Ovary (tissue), 3 donors: Measurements from ENCODE around the gene UAP1L1.

ENCODE experiments used
- EP300 ChIP-seq: sonication (generic); formaldehyde crosslinking; IDR thresholded peaks from one replicate; pipeline ENCODE4 v1.6.1; 2017; ENCODE audit warnings: antibody characterized with exemption
- POLR2A ChIP-seq: fragments of 450-650 bp; IDR thresholded peaks from one replicate; pipeline ENCODE4 v1.6.1; 2017; ENCODE audit warnings: antibody characterized with exemption, mild to moderate bottlenecking, moderate library complexity
- TF ChIP-seq, protein P1 (sequence below), 3 donors: fragments of 450-650 bp in 2 of 3; fragments of 200-600 bp in 1 of 3; IDR thresholded peaks; one replicate each; pipeline versions ENCODE4 v1.5.1 to v1.8.0; 2016 to 2022; ENCODE audit warnings: antibody characterized with exemption in 3 of 3, mild to moderate bottlenecking in 1 of 3
- donor health status: DM: no; HTN: no; CAD: no.

DNA sequence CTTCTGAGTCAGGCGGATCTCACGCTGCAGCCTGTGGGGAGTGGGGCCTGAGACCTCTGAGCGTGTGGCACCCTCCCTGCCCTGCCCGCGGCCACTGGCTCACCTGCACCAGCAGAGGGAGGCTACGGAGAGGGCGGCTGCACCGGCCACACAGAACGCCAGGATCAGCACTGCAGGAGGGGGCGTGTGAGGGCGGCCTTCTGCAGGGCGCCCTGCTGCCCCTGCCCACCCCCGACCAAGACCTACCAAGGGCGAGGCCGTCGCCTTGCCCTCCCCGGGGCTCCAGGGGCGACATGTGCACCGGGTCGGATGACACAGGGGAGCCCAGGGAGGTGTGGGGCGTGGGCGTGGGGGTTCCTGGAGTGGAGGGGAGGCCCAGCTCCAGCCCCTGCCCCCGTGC lies 36.7 kb upstream of the UAP1L1 start:
- TF ChIP-seq, protein P1, sequence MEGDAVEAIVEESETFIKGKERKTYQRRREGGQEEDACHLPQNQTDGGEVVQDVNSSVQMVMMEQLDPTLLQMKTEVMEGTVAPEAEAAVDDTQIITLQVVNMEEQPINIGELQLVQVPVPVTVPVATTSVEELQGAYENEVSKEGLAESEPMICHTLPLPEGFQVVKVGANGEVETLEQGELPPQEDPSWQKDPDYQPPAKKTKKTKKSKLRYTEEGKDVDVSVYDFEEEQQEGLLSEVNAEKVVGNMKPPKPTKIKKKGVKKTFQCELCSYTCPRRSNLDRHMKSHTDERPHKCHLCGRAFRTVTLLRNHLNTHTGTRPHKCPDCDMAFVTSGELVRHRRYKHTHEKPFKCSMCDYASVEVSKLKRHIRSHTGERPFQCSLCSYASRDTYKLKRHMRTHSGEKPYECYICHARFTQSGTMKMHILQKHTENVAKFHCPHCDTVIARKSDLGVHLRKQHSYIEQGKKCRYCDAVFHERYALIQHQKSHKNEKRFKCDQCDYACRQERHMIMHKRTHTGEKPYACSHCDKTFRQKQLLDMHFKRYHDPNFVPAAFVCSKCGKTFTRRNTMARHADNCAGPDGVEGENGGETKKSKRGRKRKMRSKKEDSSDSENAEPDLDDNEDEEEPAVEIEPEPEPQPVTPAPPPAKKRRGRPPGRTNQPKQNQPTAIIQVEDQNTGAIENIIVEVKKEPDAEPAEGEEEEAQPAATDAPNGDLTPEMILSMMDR (IDR thresholded peaks at IDR 0.05), result no peak
- TF ChIP-seq POLR2A (no peak), EP300 (no peak)
